Thyroid gland (tissue), 4 donors: ENCODE results near the gene SLC41A1. TPM values are rescaled to one million over a fixed set of nuclear protein-coding genes. Genes with fewer than 3 reads are reported as not detected.

Experiments used
- DNase-seq, 2 donors: peaks; one replicate each; pipeline ENCODE4 v3.0.0-alpha.2; 2019
- H3K27ac ChIP-seq, 3 donors: fragments of 200-600 bp; sonication (generic); 1 replicate in 2 of 3; 2 replicates in 1 of 3; pipeline ENCODE4 v1.5.1; 2016 to 2019; ENCODE audit warnings: mild to moderate bottlenecking in 1 of 3, moderate library complexity in 1 of 3
- H3K27me3 ChIP-seq: fragments of 200-600 bp; sonication (generic); one replicate; pipeline ENCODE4 v1.5.1; 2019
- H3K36me3 ChIP-seq, 2 donors: fragments of 200-600 bp; sonication (generic); one replicate each; pipeline ENCODE4 v1.5.1; 2016 to 2019
- H3K4me1 ChIP-seq, 2 donors: fragments of 200-600 bp; sonication (generic); one replicate each; pipeline ENCODE4 v1.5.1; 2017 to 2019
- H3K4me3 ChIP-seq, 3 donors: fragments of 200-600 bp; sonication (generic); replicated peaks in 1 of 3; 1 replicate in 2 of 3; 2 replicates in 1 of 3; pipeline ENCODE4 v1.5.1; 2016; ENCODE audit warnings: mild to moderate bottlenecking in 1 of 3
- H3K9me3 ChIP-seq: fragments of 200-600 bp; sonication (generic); one replicate; pipeline ENCODE4 v1.5.1; 2017
- CTCF ChIP-seq, 6 experiments: fragments of 200-600 bp in 3 of 6; fragments of 450-650 bp in 3 of 6; sonication (generic) in 3 of 6; IDR thresholded peaks; one replicate each; pipeline ENCODE4 v1.5.1; 2016 to 2019; ENCODE audit warnings: antibody characterized with exemption in 6 of 6, mild to moderate bottlenecking in 2 of 6, inconsistent platforms in 1 of 6, moderate library complexity in 1 of 6
- POLR2A ChIP-seq, 2 donors: fragments of 450-650 bp; IDR thresholded peaks; one replicate each; pipeline ENCODE4 v1.6.1; 2017; ENCODE audit warnings: antibody characterized with exemption in 2 of 2, mild to moderate bottlenecking in 2 of 2, moderate library complexity in 1 of 2
- WGBS, 2 donors: methylation state at CpG; one replicate each; pipeline ENCODE4 v1.1.5; 2017; 5-methylcytosine and 5-hydroxymethylcytosine counted together
- intact Hi-C: fragments of 100-400 bp; cut with DNase I; formaldehyde crosslinking; loops from one replicate; pipeline ENCODE4 v1.15.1; 2023
- total RNA-seq, 4 donors: library from RNA; depleted of rRNA; stranded (reverse); fragments of >200 nt; gene quantifications; one replicate each; pipeline ENCODE4 v1.2.3, GENCODE V29; 2016

The SLC41A1 gene
- total RNA-seq, 4 donors from 2014 or later = 52.1 to 98.9 (median 64.6) TPM

GRCh38 chr1:205750138-205751035 lies 62.6 kb downstream of the SLC41A1 start, which contains the start of gene NUCKS1:
Gene NUCKS1, minus strand, starts transcription at chr1:205750182. Its CDS starts 209 bp downstream, at chr1:205749973.
- H3K4me1 ChIP-seq = peaks cover 24 to 30% of the 10 kb centered on the region in 2 donors

GRCh38 chr1:205749234-205750137 lies 63.5 kb downstream of the SLC41A1 start:
- H3K9me3 ChIP-seq = no peaks in the 10 kb centered on the region
- no peaks in the 10 kb centered on the region for H3K36me3 ChIP-seq
- H3K4me3 ChIP-seq = peak overlapping the region; percentile 57 to 94 (median 93)
- intact Hi-C loops = loop anchor here (10.0 kb wide), 1 partner anchor 65 kb away; the partner anchor contains the start of gene SLC41A1
- TF ChIP-seq POLR2A (IDR thresholded peaks at IDR 0.05) = peak; percentile 72 to 83
- TF ChIP-seq CTCF (IDR thresholded peaks at IDR 0.05) = no peak
- peak; percentile 95 to 97 for DNase-seq
- H3K27ac ChIP-seq = peak overlapping the region; percentile 96 to 99 (median 98)
- H3K4me1 ChIP-seq = peaks cover 32 to 33% of the 10 kb centered on the region in 2 donors
- 0% methylated on average over 3 to 6 of the region's 81 CpGs for WGBS, 2 donors
- no peaks in the 10 kb centered on the region for H3K27me3 ChIP-seq

More at GRCh38 chr1:205750138-205751035, 62.6 kb downstream of the SLC41A1 start, which contains the start of gene NUCKS1:
- Histone ChIP-seq H3K27ac (peak within 1 kb of the TSS; percentile 96 to 99 (median 98)), H3K36me3 (no peaks in the 10 kb centered on the region), H3K27me3 (no peaks in the 10 kb centered on the region), H3K4me3 (peak within 1 kb of the TSS; percentile 57 to 94 (median 93)), H3K9me3 (no peaks in the 10 kb centered on the region)
- intact Hi-C loops = loop anchor here (10.0 kb wide), 1 partner anchor 64 kb away; the partner anchor contains the start of gene SLC41A1
- DNase-seq = peak; percentile 100
- 0 to 1% methylated on average over 20 to 21 of the region's 27 CpGs for WGBS, 2 donors
- peak in 1 of 6 experiments; percentile 5 for TF ChIP-seq CTCF (IDR thresholded peaks at IDR 0.05)
- TF ChIP-seq POLR2A (IDR thresholded peaks at IDR 0.05) = peak in 1 of 2 donors; percentile 40

GRCh38 chr1:205748403-205749233 lies 64.4 kb downstream of the SLC41A1 start:
- peak overlapping the region; percentile 96 to 99 (median 98) for H3K27ac ChIP-seq
- intact Hi-C loops = no loop called here
- no peak for TF ChIP-seq CTCF (IDR thresholded peaks at IDR 0.05)
- no peak for TF ChIP-seq POLR2A (IDR thresholded peaks at IDR 0.05)
- no peaks in the 10 kb centered on the region for H3K36me3 ChIP-seq
- H3K27me3 ChIP-seq = no peaks in the 10 kb centered on the region
- no peak for DNase-seq
- H3K4me3 ChIP-seq = peak overlapping the region; percentile 57 to 94 (median 93)
- peaks cover 39 to 40% of the 10 kb centered on the region in 2 donors for H3K4me1 ChIP-seq
- WGBS, 2 donors = 1% methylated on average over 22 to 25 of the region's 25 CpGs
- no peaks in the 10 kb centered on the region for H3K9me3 ChIP-seq

- peak overlapping the region; percentile 18 to 62 (median 31) for H3K27ac ChIP-seq
- intact Hi-C loops = no loop called here
- no peaks in the 10 kb centered on the region for H3K27me3 ChIP-seq
- TF ChIP-seq POLR2A (IDR thresholded peaks at IDR 0.05) (no peak), CTCF (IDR thresholded peaks at IDR 0.05) (no peak)
- no peak for DNase-seq
- no peaks in the 10 kb centered on the region for H3K36me3 ChIP-seq
- WGBS, 2 donors = 51 to 62% methylated on average over 5 of the region's 5 CpGs
- H3K4me1 ChIP-seq = peaks cover 41 to 47% of the 10 kb centered on the region in 2 donors
- no peak overlapping the region for H3K4me3 ChIP-seq
- H3K9me3 ChIP-seq = no peaks in the 10 kb centered on the region
Observed at GRCh38 chr1:205746757-205747412, 66.1 kb downstream of the SLC41A1 start.
